Nephron (organoid): Measurements from ENCODE around the gene IPPK.

Source experiments
- H3K27ac Mint-ChIP-seq, 3 experiments: 2 replicates each; pipeline ENCODE4 v1.8.0; 2020; ENCODE audit warnings: mixed read lengths in 3 of 3, mild to moderate bottlenecking in 2 of 3, moderate library complexity in 1 of 3
- H3K27me3 Mint-ChIP-seq: 2 replicates; pipeline ENCODE4 v1.8.0; 2021; ENCODE audit warnings: low read depth, mild to moderate bottlenecking, moderate library complexity, mixed read lengths
- H3K36me3 Mint-ChIP-seq: 2 replicates; pipeline ENCODE4 v1.8.0; 2020; ENCODE audit warnings: low read depth, mixed read lengths
- H3K4me1 Mint-ChIP-seq: 2 replicates; pipeline ENCODE4 v1.8.0; 2020; ENCODE audit warnings: mixed read lengths
- H3K4me3 Mint-ChIP-seq, 3 experiments: 2 replicates each; pipeline ENCODE4 v1.8.0; 2020; ENCODE audit warnings: mild to moderate bottlenecking in 3 of 3, mixed read lengths in 3 of 3, moderate library complexity in 2 of 3
- H3K9me3 Mint-ChIP-seq: 2 replicates; pipeline ENCODE4 v1.8.0; 2020; ENCODE audit warnings: mixed read lengths
- CTCF ChIP-seq, 3 experiments: fragments of 200-600 bp; sonication (generic); IDR thresholded peaks; one replicate each; pipeline ENCODE4 v1.5.0; 2021; ENCODE audit warnings: antibody characterized with exemption in 3 of 3; ENCODE audit not compliant: unreplicated experiment in 3 of 3

IPPK gene

GRCh38 chr9:92614123-92614510, 55.8 kb downstream of the IPPK start:
- H3K9me3 Mint-ChIP-seq = no peaks in the 10 kb centered on the region

GRCh38 chr9:92613268-92614122, 56.4 kb downstream of the IPPK start:
- no peak for TF ChIP-seq CTCF (IDR thresholded peaks at IDR 0.05; ENCODE audit: unreplicated experiment in 3 of 3)
- Mint-ChIP-seq H3K27me3 (no peaks in the 10 kb centered on the region), H3K4me1 (peaks cover 47% of the 10 kb centered on the region), H3K36me3 (peaks cover 42% of the 10 kb centered on the region), H3K27ac (peak overlapping the region in 1 of 3 experiments; percentile 92), H3K9me3 (no peaks in the 10 kb centered on the region), H3K4me3 (no peak overlapping the region)

More at GRCh38 chr9:92614123-92614510, 55.8 kb downstream of the IPPK start:
- no peak for TF ChIP-seq CTCF (IDR thresholded peaks at IDR 0.05; ENCODE audit: unreplicated experiment in 3 of 3)
- Mint-ChIP-seq H3K4me1 (peaks cover 45% of the 10 kb centered on the region), H3K27ac (peak overlapping the region in 1 of 3 experiments; percentile 88), H3K36me3 (peaks cover 46% of the 10 kb centered on the region), H3K27me3 (no peaks in the 10 kb centered on the region), H3K4me3 (no peak overlapping the region)

- Mint-ChIP-seq H3K4me1 (peaks cover 53% of the 10 kb centered on the region), H3K36me3 (peaks cover 42% of the 10 kb centered on the region), H3K27me3 (no peaks in the 10 kb centered on the region), H3K27ac (peak overlapping the region in 1 of 3 experiments; percentile 92), H3K4me3 (no peak overlapping the region), H3K9me3 (no peaks in the 10 kb centered on the region)
- TF ChIP-seq CTCF (IDR thresholded peaks at IDR 0.05; ENCODE audit: unreplicated experiment in 3 of 3) = no peak
Measured at GRCh38 chr9:92612816-92613215, 57.1 kb downstream of the IPPK start.

GRCh38 chr9:92612292-92612691, 57.6 kb downstream of the IPPK start:
- Mint-ChIP-seq H3K4me3 (no peak overlapping the region), H3K9me3 (no peaks in the 10 kb centered on the region), H3K36me3 (peaks cover 42% of the 10 kb centered on the region), H3K4me1 (peaks cover 58% of the 10 kb centered on the region), H3K27ac (peak overlapping the region; percentile 63 to 92 (median 81)), H3K27me3 (no peaks in the 10 kb centered on the region)
- TF ChIP-seq CTCF (IDR thresholded peaks at IDR 0.05; ENCODE audit: unreplicated experiment in 3 of 3) = no peak

- TF ChIP-seq CTCF (IDR thresholded peaks at IDR 0.05; ENCODE audit: unreplicated experiment in 3 of 3) = no peak
- Mint-ChIP-seq H3K9me3 (no peaks in the 10 kb centered on the region), H3K27ac (peak overlapping the region; percentile 81 to 92 (median 91)), H3K4me1 (peaks cover 60% of the 10 kb centered on the region), H3K27me3 (no peaks in the 10 kb centered on the region), H3K4me3 (peak overlapping the region in 1 of 3 experiments; percentile 49), H3K36me3 (peaks cover 38% of the 10 kb centered on the region)
Measured at GRCh38 chr9:92611621-92612285, 58.2 kb downstream of the IPPK start.
